Liver (tissue), 3 donors: ENCODE data around the gene CLPX.

Source experiments
- ATF3 ChIP-seq: IDR thresholded peaks from 2 replicates; pipeline ENCODE4 v1.6.1; 2016; ENCODE audit warnings: antibody characterized with exemption
- CTCF ChIP-seq: fragments of 150-350 bp; IDR thresholded peaks from 2 replicates; pipeline ENCODE4 v1.5.1; 2017; ENCODE audit warnings: improper control_type of control experiment, low read depth, low read length; ENCODE audit not compliant: missing input control
- EGR1 ChIP-seq, 2 donors: IDR thresholded peaks; 2 replicates each; pipeline ENCODE4 v1.6.1; 2016 to 2018; ENCODE audit warnings: antibody characterized with exemption in 2 of 2, low read depth in 2 of 2
- FOXA2 ChIP-seq: IDR thresholded peaks from 2 replicates; pipeline ENCODE4 v1.6.1; 2016; ENCODE audit warnings: antibody characterized with exemption
- GABPA ChIP-seq, 2 donors: IDR thresholded peaks in 1 of 2; conservative IDR thresholded peaks in 1 of 2; 2 replicates each; pipeline ENCODE4 v1.6.1; 2016; ENCODE audit warnings: antibody characterized with exemption in 2 of 2, mild to moderate bottlenecking in 1 of 2, moderate library complexity in 1 of 2
- HNF4A ChIP-seq, 2 donors: conservative IDR thresholded peaks; 2 replicates each; pipeline ENCODE4 v1.6.1; 2016; ENCODE audit warnings: antibody characterized with exemption in 2 of 2, mild to moderate bottlenecking in 2 of 2
- JUND ChIP-seq, 2 donors: IDR thresholded peaks; 2 replicates each; pipeline ENCODE4 v1.6.1; 2016; ENCODE audit warnings: antibody characterized with exemption in 2 of 2
- NR2F2 ChIP-seq: IDR thresholded peaks from 2 replicates; pipeline ENCODE4 v1.6.1; 2016; ENCODE audit warnings: antibody characterized with exemption
- RAD21 ChIP-seq, 2 donors: IDR thresholded peaks; 2 replicates each; pipeline ENCODE4 v1.6.1; 2016; ENCODE audit warnings: antibody characterized with exemption in 2 of 2, mild to moderate bottlenecking in 2 of 2
- REST ChIP-seq: IDR thresholded peaks from 2 replicates; pipeline ENCODE4 v1.6.1; 2016; ENCODE audit warnings: antibody characterized with exemption, mild to moderate bottlenecking
- RXRA ChIP-seq, 2 donors: IDR thresholded peaks; 2 replicates each; pipeline ENCODE4 v1.6.1; 2017 to 2018; ENCODE audit warnings: antibody characterized with exemption in 2 of 2, mild to moderate bottlenecking in 1 of 2
- SP1 ChIP-seq: IDR thresholded peaks from 2 replicates; pipeline ENCODE4 v1.6.1; 2018; ENCODE audit warnings: antibody characterized with exemption, mild to moderate bottlenecking
- TAF1 ChIP-seq: conservative IDR thresholded peaks from 2 replicates; pipeline ENCODE4 v1.6.1; 2016; ENCODE audit warnings: antibody characterized with exemption, mild to moderate bottlenecking
- ZBTB33 ChIP-seq: IDR thresholded peaks from 2 replicates; pipeline ENCODE4 v1.6.1; 2016; ENCODE audit warnings: antibody characterized with exemption
- donor health status: healthy.
- donor health status: healthy.

- TF ChIP-seq CTCF (no peak), ZBTB33 (no peak), RAD21 (IDR thresholded peaks at IDR 0.05) (no peak), TAF1 (no peak), REST (no peak), NR2F2 (no peak), EGR1 (IDR thresholded peaks at IDR 0.05; ENCODE audit: low read depth in 2 of 2) (no peak), RXRA (IDR thresholded peaks at IDR 0.05) (no peak), HNF4A (conservative IDR thresholded peaks at IDR 0.05) (no peak), SP1 (no peak), JUND (IDR thresholded peaks at IDR 0.05) (no peak), ATF3 (no peak), GABPA (IDR thresholded peaks at IDR 0.05 in 1 of 2, conservative IDR thresholded peaks at IDR 0.05 in 1 of 2) (no peak), FOXA2 (no peak)
Measured at GRCh38 chr15:65176056-65176455, 9.1 kb downstream of the CLPX start.
